ENCODE measurements around the gene CDC37. TPM values are rescaled to one million over a fixed set of nuclear protein-coding genes. Genes with fewer than 3 reads are reported as not detected.
"Not testable (repeated sequence)": the region's sequence is repeated elsewhere in the genome, so short reads cannot be mapped to it uniquely, and the experiment has no call there.

The CDC37 gene
- total RNA-seq, 1 donor from 2014 or later, result 148 TPM

- Mint-ChIP-seq H3K4me1 (ENCODE audit: unreplicated experiment) (peaks cover 32% of the 10 kb centered on the region), H3K9me3 (ENCODE audit: unreplicated experiment) (no peaks in the 10 kb centered on the region), H3K27ac (ENCODE audit: unreplicated experiment) (peak overlapping the region; percentile 89), H3K36me3 (ENCODE audit: unreplicated experiment) (no peaks in the 10 kb centered on the region), H3K4me3 (ENCODE audit: unreplicated experiment) (peak overlapping the region; percentile 71), H3K27me3 (ENCODE audit: unreplicated experiment) (peaks cover 39% of the 10 kb centered on the region)
- peak; percentile 95 for DNase-seq (ENCODE audit: extremely low spot score, unreplicated experiment)
- peak; percentile 81 for TF ChIP-seq CTCF (IDR thresholded peaks at IDR 0.05)
Observed at GRCh38 chr19:10416380-10417257, 13.3 kb upstream of the CDC37 start.

GRCh38 chr19:10416083-10416379 lies 12.7 kb upstream of the CDC37 start:
- no peaks in the 10 kb centered on the region for H3K9me3 Mint-ChIP-seq (ENCODE audit: unreplicated experiment)
- DNase-seq (ENCODE audit: extremely low spot score, unreplicated experiment), result no peak
- peak overlapping the region; percentile 71 for H3K4me3 Mint-ChIP-seq (ENCODE audit: unreplicated experiment)
- H3K36me3 Mint-ChIP-seq (ENCODE audit: unreplicated experiment), result no peaks in the 10 kb centered on the region
- TF ChIP-seq CTCF (IDR thresholded peaks at IDR 0.05), result no peak
- peaks cover 34% of the 10 kb centered on the region for H3K27me3 Mint-ChIP-seq (ENCODE audit: unreplicated experiment)
- H3K4me1 Mint-ChIP-seq (ENCODE audit: unreplicated experiment), result peaks cover 28% of the 10 kb centered on the region
- no peak overlapping the region for H3K27ac Mint-ChIP-seq (ENCODE audit: unreplicated experiment)

GRCh38 chr19:10412257-10412977 lies 9.1 kb upstream of the CDC37 start:
- no peak for DNase-seq (ENCODE audit: extremely low spot score, unreplicated experiment)
- Mint-ChIP-seq H3K4me1 (ENCODE audit: unreplicated experiment) (peaks cover 12% of the 10 kb centered on the region), H3K9me3 (ENCODE audit: unreplicated experiment) (no peaks in the 10 kb centered on the region), H3K27ac (ENCODE audit: unreplicated experiment) (no peak overlapping the region), H3K27me3 (ENCODE audit: unreplicated experiment) (peaks cover 11% of the 10 kb centered on the region), H3K36me3 (ENCODE audit: unreplicated experiment) (no peaks in the 10 kb centered on the region), H3K4me3 (ENCODE audit: unreplicated experiment) (no peak overlapping the region)
- no peak for TF ChIP-seq CTCF (IDR thresholded peaks at IDR 0.05)

GRCh38 chr19:10411224-10411623 lies 7.9 kb upstream of the CDC37 start:
- H3K4me1 Mint-ChIP-seq (ENCODE audit: unreplicated experiment); H3K9me3 Mint-ChIP-seq (ENCODE audit: unreplicated experiment); DNase-seq (ENCODE audit: extremely low spot score, unreplicated experiment); H3K36me3 Mint-ChIP-seq (ENCODE audit: unreplicated experiment); H3K4me3 Mint-ChIP-seq (ENCODE audit: unreplicated experiment); H3K27ac Mint-ChIP-seq (ENCODE audit: unreplicated experiment); H3K27me3 Mint-ChIP-seq (ENCODE audit: unreplicated experiment): not testable (repeated sequence)

- peaks cover 9% of the 10 kb centered on the region for H3K27me3 Mint-ChIP-seq (ENCODE audit: unreplicated experiment)
Observed at GRCh38 chr19:10408511-10409283, 5.4 kb upstream of the CDC37 start.

More at GRCh38 chr19:10408511-10409283, 5.4 kb upstream of the CDC37 start:
- H3K9me3 Mint-ChIP-seq (ENCODE audit: unreplicated experiment), result no peaks in the 10 kb centered on the region
- H3K4me3 Mint-ChIP-seq (ENCODE audit: unreplicated experiment), result no peak overlapping the region
- no peak for TF ChIP-seq CTCF (IDR thresholded peaks at IDR 0.05)
- H3K36me3 Mint-ChIP-seq (ENCODE audit: unreplicated experiment), result no peaks in the 10 kb centered on the region
- no peak overlapping the region for H3K27ac Mint-ChIP-seq (ENCODE audit: unreplicated experiment)
- no peak for DNase-seq (ENCODE audit: extremely low spot score, unreplicated experiment)
- H3K4me1 Mint-ChIP-seq (ENCODE audit: unreplicated experiment), result peaks cover 18% of the 10 kb centered on the region
